HepG2 (cell line): ENCODE data around the gene SDHAF1. TPM values are rescaled to one million over a fixed set of nuclear protein-coding genes. Genes with fewer than 3 reads are reported as not detected.

Experiments used
- ATAC-seq: fragments of 200-7000 bp; cut with Tn5 transposase; 3 replicates; pipeline ENCODE4 v1.9.1; 2020; ENCODE audit warnings: mild to moderate bottlenecking, moderate library complexity
- BruUV-seq: library from RNA; stranded (reverse); fragments of 400-500 nt; replicated peaks from 2 replicates; lab custom pipeline; 2021; lab: Mats Ljungman, UMichigan
- CTCF ChIA-PET: fragments of 300-600 bp; formaldehyde crosslinking; extraction: SDS; loops from one replicate; lab custom pipeline; 2021; ENCODE audit warnings: low total read pairs, inconsistent platforms, low intra/inter-chr PET ratio; lab: Yijun Ruan, JAX
- POLR2A ChIA-PET: fragments of 350-600 bp; sonication (Branson Sonifier 250); formaldehyde crosslinking; loops from one replicate; lab custom pipeline; 2020; ENCODE audit warnings: antibody characterized with exemption, inconsistent platforms; lab: Yijun Ruan, JAX
- DNase-seq: peaks from one replicate; pipeline ENCODE4 v3.0.0-alpha.2; 2015; ENCODE audit warnings: low spot score
- FAIRE-seq: peaks from 3 replicates; lab custom pipeline; 2011; peaks lifted over from hg19 to GRCh38; lab: Jason Lieb, UNC
- H2AFZ ChIP-seq: one replicate; pipeline ENCODE4 v1.6.1; 2011; ENCODE audit warnings: low read length, inconsistent platforms
- H3K27ac ChIP-seq: fragments of 300-600 bp; 3 replicates; pipeline ENCODE4 v1.8.0; 2011; ENCODE audit warnings: mixed run types, mild to moderate bottlenecking, mixed read lengths, low read length, inconsistent platforms; ENCODE audit not compliant: insufficient read depth; ENCODE audit errors: extremely low read length
- H3K27me3 ChIP-seq, 2 experiments: fragments of 200-600 bp in 1 of 2; 2 replicates in 1 of 2; 3 replicates in 1 of 2; pipeline versions ENCODE4 v1.6.0 to v1.8.0; 2011; ENCODE audit warnings: low read length in 2 of 2, mild to moderate bottlenecking in 2 of 2, moderate library complexity in 2 of 2, inconsistent platforms in 1 of 2; ENCODE audit not compliant: insufficient read depth in 2 of 2, control insufficient read depth in 1 of 2
- H3K36me3 ChIP-seq, 2 experiments: fragments of 200-600 bp in 1 of 2; replicated peaks in 1 of 2; 2 replicates in 1 of 2; 3 replicates in 1 of 2; pipeline versions ENCODE4 v1.5.1 to v1.8.0; 2011; ENCODE audit warnings: low read length in 2 of 2, inconsistent platforms in 1 of 2; ENCODE audit not compliant: insufficient read depth in 2 of 2, control insufficient read depth in 1 of 2
- H3K4me1 ChIP-seq: 2 replicates; pipeline ENCODE4 v1.5.1; 2012; ENCODE audit warnings: low read length, inconsistent platforms; ENCODE audit not compliant: insufficient read depth
- H3K4me2 ChIP-seq: 2 replicates; pipeline ENCODE4 v1.6.0; 2011; ENCODE audit warnings: low read depth, low read length, inconsistent platforms
- H3K4me3 ChIP-seq, 3 experiments: fragments of 200-600 bp in 1 of 3; sonication (generic), shearing (Covaris generic) in 1 of 3; replicated peaks in 1 of 3; 2 replicates each; pipeline ENCODE4 v1.5.1; 2011 to 2016; ENCODE audit warnings: low read length in 3 of 3, inconsistent platforms in 2 of 3, low read depth in 2 of 3, mild to moderate bottlenecking in 2 of 3, control low read depth in 1 of 3, mixed read lengths in 1 of 3; ENCODE audit not compliant: insufficient read depth in 1 of 3
- H3K79me2 ChIP-seq: one replicate; pipeline ENCODE4 v1.6.1; 2011; ENCODE audit warnings: low read length, inconsistent platforms; ENCODE audit not compliant: insufficient read depth
- H3K9ac ChIP-seq: 2 replicates; pipeline ENCODE4 v1.6.0; 2011; ENCODE audit warnings: mild to moderate bottlenecking, low read depth, low read length, inconsistent platforms; ENCODE audit not compliant: insufficient read depth
- H3K9me3 ChIP-seq: 2 replicates; pipeline ENCODE4 v1.5.1; 2012; ENCODE audit warnings: mild to moderate bottlenecking, low read length
- H4K20me1 ChIP-seq: 2 replicates; pipeline ENCODE4 v1.6.0; 2011; ENCODE audit warnings: inconsistent platforms, mild to moderate bottlenecking, low read length, moderate library complexity; ENCODE audit not compliant: insufficient read depth
- GATA4 ChIP-seq: sonication (generic); IDR thresholded peaks from 2 replicates; pipeline ENCODE4 v1.6.1; 2016; ENCODE audit warnings: antibody characterized with exemption, low read depth, borderline replicate concordance
- MXD4 ChIP-seq: IDR thresholded peaks from 2 replicates; pipeline ENCODE4 v1.6.1; 2016; ENCODE audit warnings: mild to moderate bottlenecking, missing biosample characterization, missing genetic modification reagents
- WGBS: methylation state at CpG from one replicate; pipeline ENCODE4 v1.1.6; 2017; ENCODE audit warnings: low lambda C conversion rate; 5-methylcytosine and 5-hydroxymethylcytosine counted together
- in situ Hi-C: cut with HindIII; loops from 2 replicates; pipeline ENCODE4 v1.10.0; 2017; ENCODE audit warnings: low pct_unique_long_range_greater_than_20kb; ENCODE audit not compliant: extremely low pct_ligation_motif_present
- intact Hi-C: fragments of 100-400 bp; cut with micrococcal nuclease; formaldehyde crosslinking; loops from one replicate; pipeline ENCODE4 v1.10.0; 2022; ENCODE audit not compliant: unreplicated experiment
- polyA plus RNA-seq, 8 experiments: library from polyadenylated mRNA; depleted of rRNA in 3 of 8; stranded (reverse) in 7 of 8; unstranded in 1 of 8; fragments of >200 nt; fragmentation: Illumina TruSeq in 4 of 8; extraction: Trizol in 4 of 8; gene quantifications; 2 replicates each; pipeline versions ENCODE4 v1.2.1 to v1.2.3, GENCODE V29; 2011 to 2016; ENCODE audit warnings: low read depth in 4 of 8, missing spikeins in 1 of 8, mixed read lengths in 1 of 8; ENCODE audit not compliant: insufficient read depth in 1 of 8
- total RNA-seq, 5 experiments: library from RNA; depleted of rRNA; stranded (reverse); fragments of >200 nt; fragmentation: Illumina TruSeq; extraction: Trizol; gene quantifications; 2 replicates each; pipeline ENCODE4 v1.2.3, GENCODE V29; 2016; ENCODE audit warnings: low read depth in 1 of 5
- TF ChIP-seq, protein P1 (sequence below): sonication (generic); formaldehyde crosslinking; IDR thresholded peaks from 2 replicates; pipeline ENCODE4 v1.4.0; 2020; ENCODE audit warnings: missing genetic modification reagents

The SDHAF1 gene
- total and polyA plus RNA-seq, 2 of the 13 experiments (the other 11 are each of a cell fraction or from before 2014, with no cell fraction given) = 17.8 to 22.8 TPM

DNA sequence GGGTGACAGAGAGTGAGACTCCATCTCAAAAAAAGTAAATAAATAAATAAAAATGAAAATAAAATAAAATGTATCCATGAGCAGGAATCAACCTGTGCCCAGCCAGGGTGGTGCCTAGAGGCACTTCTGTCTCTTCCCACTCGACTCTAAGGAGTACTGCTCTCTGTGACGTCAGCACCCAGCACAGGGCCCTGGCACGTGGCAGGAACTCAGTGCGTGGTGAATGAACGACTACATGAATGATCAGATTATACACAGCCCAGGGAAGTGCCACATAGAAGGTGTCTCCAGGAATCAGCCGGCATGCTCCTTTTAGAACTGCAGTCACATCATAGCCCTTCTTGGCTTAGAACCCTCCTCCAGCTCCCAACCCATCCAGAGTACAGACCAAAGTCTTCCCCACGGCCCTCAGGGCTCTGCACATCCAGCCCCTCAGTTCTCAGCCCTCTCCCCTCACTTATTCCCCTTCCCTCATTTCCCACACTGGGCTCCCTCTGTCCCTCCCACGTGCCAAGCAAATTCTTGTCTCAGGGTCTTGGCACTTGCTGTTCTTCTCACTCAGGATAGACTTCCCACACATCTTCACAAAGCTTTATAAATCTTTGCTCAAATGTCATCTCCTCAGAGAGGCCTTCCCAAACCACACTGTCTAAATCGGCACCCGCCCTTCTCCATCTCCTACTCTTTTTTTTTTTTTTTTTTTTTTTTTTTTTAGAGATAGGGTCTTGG lies 33.5 kb downstream of the SDHAF1 start:
- H3K27ac ChIP-seq = no peak overlapping the region
- H3K9me3 ChIP-seq = no peaks in the 10 kb centered on the region
- ChIA-PET CTCF (no interaction called here), POLR2A (no interaction called here)
- in situ Hi-C loops (no loop called here), intact Hi-C loops (no loop called here)
- no peak overlapping the region for H2AFZ ChIP-seq
- H3K36me3 ChIP-seq = peaks cover 5 to 6% of the 10 kb centered on the region in 2 experiments; a peak in 3 of 5 replicates
- no peak for ATAC-seq
- no peak overlapping the region for H3K4me3 ChIP-seq
- H3K79me2 ChIP-seq = no peaks in the 10 kb centered on the region
- H3K27me3 ChIP-seq = no peaks in the 10 kb centered on the region
- no TSS peak for BruUV-seq
- no peak for DNase-seq
- no peak overlapping the region for H3K9ac ChIP-seq
- peaks cover 7% of the 10 kb centered on the region; the same call in 1 of the 2 replicates for H3K4me1 ChIP-seq
- H4K20me1 ChIP-seq = no peaks in the 10 kb centered on the region
- no peak overlapping the region for H3K4me2 ChIP-seq
- FAIRE-seq = no peak
- 92% methylated on average over 9 of the region's 10 CpGs for WGBS
- TF ChIP-seq GATA4 (no peak), MXD4 (CRISPR knock-in tag) (no peak)
- TF ChIP-seq, protein P1, sequence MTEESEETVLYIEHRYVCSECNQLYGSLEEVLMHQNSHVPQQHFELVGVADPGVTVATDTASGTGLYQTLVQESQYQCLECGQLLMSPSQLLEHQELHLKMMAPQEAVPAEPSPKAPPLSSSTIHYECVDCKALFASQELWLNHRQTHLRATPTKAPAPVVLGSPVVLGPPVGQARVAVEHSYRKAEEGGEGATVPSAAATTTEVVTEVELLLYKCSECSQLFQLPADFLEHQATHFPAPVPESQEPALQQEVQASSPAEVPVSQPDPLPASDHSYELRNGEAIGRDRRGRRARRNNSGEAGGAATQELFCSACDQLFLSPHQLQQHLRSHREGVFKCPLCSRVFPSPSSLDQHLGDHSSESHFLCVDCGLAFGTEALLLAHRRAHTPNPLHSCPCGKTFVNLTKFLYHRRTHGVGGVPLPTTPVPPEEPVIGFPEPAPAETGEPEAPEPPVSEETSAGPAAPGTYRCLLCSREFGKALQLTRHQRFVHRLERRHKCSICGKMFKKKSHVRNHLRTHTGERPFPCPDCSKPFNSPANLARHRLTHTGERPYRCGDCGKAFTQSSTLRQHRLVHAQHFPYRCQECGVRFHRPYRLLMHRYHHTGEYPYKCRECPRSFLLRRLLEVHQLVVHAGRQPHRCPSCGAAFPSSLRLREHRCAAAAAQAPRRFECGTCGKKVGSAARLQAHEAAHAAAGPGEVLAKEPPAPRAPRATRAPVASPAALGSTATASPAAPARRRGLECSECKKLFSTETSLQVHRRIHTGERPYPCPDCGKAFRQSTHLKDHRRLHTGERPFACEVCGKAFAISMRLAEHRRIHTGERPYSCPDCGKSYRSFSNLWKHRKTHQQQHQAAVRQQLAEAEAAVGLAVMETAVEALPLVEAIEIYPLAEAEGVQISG = no peak
